Hepatocyte (in vitro differentiated cells): Measurements from ENCODE around the gene ALOX5. TPM values are rescaled to one million over a fixed set of nuclear protein-coding genes. Genes with fewer than 3 reads are reported as not detected.

ENCODE experiments used
- DNase-seq: peaks from one replicate; pipeline ENCODE4 v3.0.0-alpha.2; 2016; ENCODE audit warnings: low spot score
- H2AFZ ChIP-seq: fragments of 200-600 bp; sonication (generic); 2 replicates; pipeline ENCODE4 v1.6.0; 2016; ENCODE audit warnings: antibody characterized with exemption, mild to moderate bottlenecking
- H3K27ac ChIP-seq: fragments of 200-600 bp; sonication (generic); 2 replicates; pipeline ENCODE4 v1.5.1; 2016; ENCODE audit warnings: mild to moderate bottlenecking
- H3K27me3 ChIP-seq: fragments of 200-600 bp; sonication (generic); 2 replicates; pipeline ENCODE4 v1.6.1; 2016
- H3K36me3 ChIP-seq: fragments of 200-600 bp; sonication (generic); replicated peaks from 2 replicates; pipeline ENCODE4 v1.5.1; 2016; ENCODE audit warnings: low read depth; ENCODE audit not compliant: insufficient read depth
- H3K4me1 ChIP-seq: fragments of 200-600 bp; sonication (generic); 2 replicates; pipeline ENCODE4 v1.5.1; 2016; ENCODE audit warnings: mild to moderate bottlenecking, moderate library complexity; ENCODE audit not compliant: insufficient read depth
- H3K4me2 ChIP-seq: fragments of 200-600 bp; sonication (generic); 2 replicates; pipeline ENCODE4 v1.6.0; 2016
- H3K4me3 ChIP-seq: fragments of 200-600 bp; sonication (generic); 2 replicates; pipeline ENCODE4 v1.5.1; 2016; ENCODE audit warnings: mild to moderate bottlenecking
- H3K79me2 ChIP-seq: fragments of 200-600 bp; sonication (generic); 2 replicates; pipeline ENCODE4 v1.6.0; 2017; ENCODE audit warnings: mild to moderate bottlenecking
- H3K9me2 ChIP-seq: fragments of 200-600 bp; sonication (generic); replicated peaks from 2 replicates; pipeline ENCODE4 v1.6.0; 2017; ENCODE audit warnings: mild to moderate bottlenecking; ENCODE audit not compliant: insufficient read depth
- H3K9me3 ChIP-seq: fragments of 200-600 bp; sonication (generic); 2 replicates; pipeline ENCODE4 v1.5.1; 2016; ENCODE audit warnings: low read depth, mild to moderate bottlenecking
- H4K20me1 ChIP-seq: fragments of 200-600 bp; sonication (generic); 2 replicates; pipeline ENCODE4 v1.6.0; 2016; ENCODE audit warnings: mild to moderate bottlenecking; ENCODE audit not compliant: insufficient read depth, poor library complexity, severe bottlenecking
- EZH2 ChIP-seq: fragments of 200-600 bp; sonication (generic); IDR thresholded peaks from 2 replicates; pipeline ENCODE4 v1.6.1; 2016; ENCODE audit warnings: antibody characterized with exemption, mild to moderate bottlenecking, borderline replicate concordance
- EZH2phosphoT487 ChIP-seq: fragments of 200-600 bp; sonication (generic); IDR thresholded peaks from one replicate; pipeline ENCODE4 v1.6.1; 2018; ENCODE audit warnings: antibody characterized with exemption, mild to moderate bottlenecking, low read depth, moderate library complexity; ENCODE audit not compliant: unreplicated experiment, severe bottlenecking
- WGBS: methylation state at CpG from one replicate; pipeline ENCODE4 v1.1.6; 2016; ENCODE audit warnings: low lambda C conversion rate; ENCODE audit errors: missing lambda C conversion rate; 5-methylcytosine and 5-hydroxymethylcytosine counted together
- polyA plus RNA-seq: library from polyadenylated mRNA; unstranded; fragments of >200 nt; fragmentation: Nextera tagmentation; extraction: Ambion mirVana; gene quantifications from 2 replicates; pipeline ENCODE4 v1.2.1, GENCODE V29; 2016
- total RNA-seq: library from RNA; depleted of rRNA; stranded (reverse); fragments of >200 nt; gene quantifications from 2 replicates; pipeline ENCODE4 v1.2.3, GENCODE V29; 2014
- TF ChIP-seq, protein P1 (sequence below): fragments of 200-600 bp; sonication (generic); IDR thresholded peaks from 2 replicates; pipeline ENCODE4 v1.5.1; 2016; ENCODE audit warnings: antibody characterized with exemption, mild to moderate bottlenecking; ENCODE audit not compliant: poor library complexity

The ALOX5 gene
- total and polyA plus RNA-seq, 2 experiments from 2014 or later: 3.5 to 4.4 TPM

DNA sequence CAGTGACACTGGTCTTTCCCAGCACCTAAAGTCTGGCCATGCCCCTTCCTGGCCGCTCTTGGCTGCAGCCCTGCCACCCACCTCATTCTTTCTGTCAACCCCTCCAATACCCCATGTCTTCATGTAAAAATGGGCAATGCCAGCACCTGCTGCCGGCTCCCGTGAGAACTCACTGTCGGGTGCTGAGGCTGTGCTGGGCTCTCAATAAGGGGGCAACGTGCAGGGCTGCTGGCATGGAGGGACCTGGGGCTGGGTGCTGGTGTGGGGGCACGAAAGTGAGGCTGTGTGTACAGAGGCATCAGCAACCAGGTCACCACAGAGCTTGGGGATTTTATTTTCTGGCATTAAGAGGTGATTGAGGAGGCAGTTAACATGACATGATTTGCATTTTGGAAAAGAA lies 65.3 kb downstream of the ALOX5 start:
- TF ChIP-seq EZH2 (no peak), EZH2phosphoT487 (no peak)
- TF ChIP-seq, protein P1, sequence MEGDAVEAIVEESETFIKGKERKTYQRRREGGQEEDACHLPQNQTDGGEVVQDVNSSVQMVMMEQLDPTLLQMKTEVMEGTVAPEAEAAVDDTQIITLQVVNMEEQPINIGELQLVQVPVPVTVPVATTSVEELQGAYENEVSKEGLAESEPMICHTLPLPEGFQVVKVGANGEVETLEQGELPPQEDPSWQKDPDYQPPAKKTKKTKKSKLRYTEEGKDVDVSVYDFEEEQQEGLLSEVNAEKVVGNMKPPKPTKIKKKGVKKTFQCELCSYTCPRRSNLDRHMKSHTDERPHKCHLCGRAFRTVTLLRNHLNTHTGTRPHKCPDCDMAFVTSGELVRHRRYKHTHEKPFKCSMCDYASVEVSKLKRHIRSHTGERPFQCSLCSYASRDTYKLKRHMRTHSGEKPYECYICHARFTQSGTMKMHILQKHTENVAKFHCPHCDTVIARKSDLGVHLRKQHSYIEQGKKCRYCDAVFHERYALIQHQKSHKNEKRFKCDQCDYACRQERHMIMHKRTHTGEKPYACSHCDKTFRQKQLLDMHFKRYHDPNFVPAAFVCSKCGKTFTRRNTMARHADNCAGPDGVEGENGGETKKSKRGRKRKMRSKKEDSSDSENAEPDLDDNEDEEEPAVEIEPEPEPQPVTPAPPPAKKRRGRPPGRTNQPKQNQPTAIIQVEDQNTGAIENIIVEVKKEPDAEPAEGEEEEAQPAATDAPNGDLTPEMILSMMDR: no peak

DNA sequence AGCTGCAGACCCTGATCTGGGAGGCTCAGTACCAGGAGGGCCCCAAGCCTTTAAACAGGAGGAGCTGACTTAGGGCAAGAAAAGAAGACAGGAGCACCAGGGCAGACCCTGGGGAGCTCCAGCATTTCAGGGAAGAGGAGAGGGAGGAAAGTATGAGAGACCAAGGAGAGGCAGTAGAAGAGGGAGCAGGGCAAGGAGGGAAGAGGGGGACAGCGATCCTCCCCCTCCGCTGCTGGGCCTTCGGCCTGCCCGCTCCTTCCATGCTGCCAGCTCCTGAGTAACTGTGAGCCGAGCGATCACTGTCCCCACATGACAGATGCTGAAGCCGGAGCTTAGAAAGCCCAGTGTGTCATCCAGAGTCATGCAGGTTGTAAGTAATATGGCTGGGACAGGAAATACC lies 65.9 kb downstream of the ALOX5 start:
- H3K79me2 ChIP-seq: no peaks in the 10 kb centered on the region
- no peak overlapping the region for H2AFZ ChIP-seq
- H3K9me2 ChIP-seq: no peaks in the 10 kb centered on the region
- peaks cover 4% of the 10 kb centered on the region for H3K9me3 ChIP-seq
- H3K4me2 ChIP-seq: no peak overlapping the region
- TF ChIP-seq EZH2: no peak
- TF ChIP-seq, protein P1: no peak
- TF ChIP-seq EZH2phosphoT487: no peak
- no peak overlapping the region for H3K27ac ChIP-seq
- H3K4me1 ChIP-seq: no peaks in the 10 kb centered on the region
- H4K20me1 ChIP-seq: no peaks in the 10 kb centered on the region
- 86% methylated on average over 7 of the region's 7 CpGs for WGBS
- H3K4me3 ChIP-seq: no peak overlapping the region
- no peak for DNase-seq
- H3K27me3 ChIP-seq: no peaks in the 10 kb centered on the region
- H3K36me3 ChIP-seq: no peaks in the 10 kb centered on the region

More for the DNA sequence above, 65.3 kb downstream of the ALOX5 start:
- Histone ChIP-seq H3K4me3 (no peak overlapping the region), H2AFZ (no peak overlapping the region), H3K9me3 (peaks cover 4% of the 10 kb centered on the region), H3K27ac (no peak overlapping the region), H3K9me2 (no peaks in the 10 kb centered on the region), H4K20me1 (no peaks in the 10 kb centered on the region), H3K27me3 (no peaks in the 10 kb centered on the region), H3K4me1 (no peaks in the 10 kb centered on the region), H3K4me2 (no peak overlapping the region), H3K79me2 (no peaks in the 10 kb centered on the region), H3K36me3 (no peaks in the 10 kb centered on the region)
- 92% methylated on average over 6 of the region's 6 CpGs for WGBS
- DNase-seq: no peak

DNA sequence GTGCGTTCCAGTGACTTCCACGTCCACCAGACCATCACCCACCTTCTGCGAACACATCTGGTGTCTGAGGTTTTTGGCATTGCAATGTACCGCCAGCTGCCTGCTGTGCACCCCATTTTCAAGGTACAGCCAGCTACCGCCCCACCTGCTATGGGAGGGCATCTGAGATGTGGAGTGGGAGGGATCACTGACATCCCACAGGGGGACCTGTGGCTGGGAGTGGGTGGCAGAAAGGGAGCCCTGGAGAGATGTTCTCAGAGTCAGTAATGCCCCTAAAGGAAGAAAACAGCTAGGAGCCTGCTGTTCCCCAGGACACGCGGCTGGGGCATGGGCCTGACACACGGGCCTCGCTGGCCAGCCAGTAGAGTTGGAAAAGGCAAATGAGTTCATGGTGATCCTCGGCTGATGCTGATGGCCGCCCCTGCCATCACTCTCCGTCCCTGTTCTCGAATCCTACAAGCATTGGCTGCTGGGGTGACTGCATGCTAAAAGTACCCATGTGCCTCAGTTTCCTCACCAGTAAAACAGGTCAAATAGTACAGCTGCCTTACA lies 66.6 kb downstream of the ALOX5 start:
- no peaks in the 10 kb centered on the region for H3K9me2 ChIP-seq
- DNase-seq: no peak
- WGBS: 89% methylated on average over 11 of the region's 13 CpGs
- no peak for TF ChIP-seq EZH2
- H3K27me3 ChIP-seq: no peaks in the 10 kb centered on the region
- H3K27ac ChIP-seq: no peak overlapping the region
- peaks cover 4% of the 10 kb centered on the region for H3K9me3 ChIP-seq
- no peak overlapping the region for H3K4me2 ChIP-seq
- H2AFZ ChIP-seq: no peak overlapping the region
- no peak overlapping the region for H3K4me3 ChIP-seq
- H3K79me2 ChIP-seq: no peaks in the 10 kb centered on the region
- H4K20me1 ChIP-seq: no peaks in the 10 kb centered on the region
- H3K36me3 ChIP-seq: no peaks in the 10 kb centered on the region
- no peaks in the 10 kb centered on the region for H3K4me1 ChIP-seq

DNA sequence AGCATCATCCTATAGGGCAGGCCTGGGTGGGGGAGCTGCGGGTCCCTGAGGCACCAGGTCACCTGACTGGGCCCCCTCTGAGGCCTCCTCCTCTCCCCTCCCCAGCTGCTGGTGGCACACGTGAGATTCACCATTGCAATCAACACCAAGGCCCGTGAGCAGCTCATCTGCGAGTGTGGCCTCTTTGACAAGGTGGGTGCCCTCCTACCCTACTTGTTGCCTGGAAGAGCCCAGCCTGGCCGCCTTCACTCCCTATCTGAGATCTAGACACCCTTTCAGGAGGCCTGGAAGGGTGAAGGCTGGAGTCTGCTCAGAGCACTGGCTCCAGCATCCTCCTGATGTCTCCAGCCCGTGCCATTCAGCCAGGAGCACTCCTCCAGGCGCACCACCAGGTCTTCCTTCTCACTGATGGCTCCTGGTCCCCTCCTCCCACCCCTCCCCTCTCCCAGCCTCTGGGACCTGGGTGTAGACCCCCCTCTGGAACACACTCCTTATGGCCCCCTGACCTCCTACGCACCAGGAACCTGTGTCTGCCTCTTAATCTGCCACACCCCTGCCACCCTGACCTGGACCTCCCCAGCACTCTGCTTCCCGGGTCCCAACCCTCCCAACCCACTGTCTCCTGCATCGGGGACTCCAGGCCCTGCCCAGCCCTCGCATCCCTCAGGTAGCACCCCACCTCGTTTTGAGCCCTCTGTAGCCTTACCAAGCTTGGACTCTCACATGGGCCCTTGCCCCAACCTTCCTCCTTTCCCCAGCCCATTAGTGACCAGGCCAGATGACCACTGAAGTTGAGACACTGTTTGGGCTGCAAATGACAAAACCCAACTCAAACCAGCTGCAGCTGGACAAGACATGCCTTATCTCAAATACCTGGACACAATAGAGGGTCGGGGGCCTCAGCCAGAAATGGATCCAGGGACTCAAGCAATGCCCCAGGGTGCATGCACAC lies 67.5 kb downstream of the ALOX5 start:
- no peaks in the 10 kb centered on the region for H3K36me3 ChIP-seq
- 92% methylated on average over 11 of the region's 13 CpGs for WGBS
- H4K20me1 ChIP-seq: no peaks in the 10 kb centered on the region
- no peaks in the 10 kb centered on the region for H3K27me3 ChIP-seq
- H3K79me2 ChIP-seq: no peaks in the 10 kb centered on the region
- no peaks in the 10 kb centered on the region for H3K4me1 ChIP-seq
- H3K27ac ChIP-seq: no peak overlapping the region
- H3K9me2 ChIP-seq: no peaks in the 10 kb centered on the region
- no peak for DNase-seq
- no peak overlapping the region for H2AFZ ChIP-seq
- no peak for TF ChIP-seq EZH2phosphoT487
- TF ChIP-seq, protein P1: no peak
- no peak for TF ChIP-seq EZH2
- H3K4me2 ChIP-seq: no peak overlapping the region
- H3K9me3 ChIP-seq: no peaks in the 10 kb centered on the region
- H3K4me3 ChIP-seq: no peak overlapping the region
